ENCODE measurements around the gene UST.

GRCh38 chr6:148892247-148892646 lies 145.4 kb downstream of the UST start:
- TF ChIP-seq CTCF (IDR thresholded peaks at IDR 0.05; ENCODE audit: insufficient read depth, low read length, poor library complexity, severe bottlenecking) (no peak), EZH2phosphoT487 (conservative IDR thresholded peaks at IDR 0.05; ENCODE audit: low read length) (no peak)

Data from SU-DHL-6 (cell line).